ENCODE data around the gene SLC25A33. TPM values are rescaled to one million over a fixed set of nuclear protein-coding genes. Genes with fewer than 3 reads are reported as not detected.

SLC25A33 gene, protein sequence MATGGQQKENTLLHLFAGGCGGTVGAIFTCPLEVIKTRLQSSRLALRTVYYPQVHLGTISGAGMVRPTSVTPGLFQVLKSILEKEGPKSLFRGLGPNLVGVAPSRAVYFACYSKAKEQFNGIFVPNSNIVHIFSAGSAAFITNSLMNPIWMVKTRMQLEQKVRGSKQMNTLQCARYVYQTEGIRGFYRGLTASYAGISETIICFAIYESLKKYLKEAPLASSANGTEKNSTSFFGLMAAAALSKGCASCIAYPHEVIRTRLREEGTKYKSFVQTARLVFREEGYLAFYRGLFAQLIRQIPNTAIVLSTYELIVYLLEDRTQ
- 13.1 TPM for polyA plus RNA-seq (2013, experiment 1 of 2)
- polyA plus RNA-seq (2013, experiment 2 of 2) = 13.0 TPM

DNA sequence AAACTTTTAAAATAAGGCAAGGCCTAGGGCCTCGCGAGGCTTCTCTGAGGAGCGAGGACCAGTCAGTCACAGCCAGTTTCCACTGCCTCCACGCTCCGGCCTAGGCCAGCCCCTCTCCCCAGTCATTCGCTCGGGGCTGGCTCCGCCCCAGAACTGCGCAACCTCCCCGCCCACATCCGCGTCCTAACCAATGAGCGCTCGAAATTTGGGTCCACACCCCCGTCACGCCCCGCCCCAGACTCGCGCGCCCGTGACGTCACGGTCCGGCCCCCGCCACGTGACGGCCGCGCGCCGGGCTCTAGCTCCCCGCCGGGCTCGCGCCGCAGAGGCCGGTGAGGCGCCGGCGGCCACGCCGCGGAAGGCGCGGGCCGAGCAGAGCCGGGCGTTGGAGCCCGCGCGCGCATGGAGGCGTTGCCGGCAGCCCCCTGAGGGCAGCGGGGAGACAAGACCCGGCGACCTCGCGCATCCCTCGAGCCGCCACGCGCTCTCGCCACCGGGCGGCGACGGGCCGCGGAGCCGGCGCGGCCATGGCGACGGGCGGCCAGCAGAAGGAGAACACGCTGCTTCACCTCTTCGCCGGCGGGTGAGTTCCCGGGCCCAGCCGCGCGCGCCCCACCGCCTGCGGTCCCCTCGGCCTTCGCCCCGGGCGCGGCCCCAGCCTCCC, at the start of gene SLC25A33:
TSS of gene SLC25A33 (plus strand) at position 301 of the 664 bp plus-strand sequence. CDS start at position 528, 227 bp downstream.
- Histone ChIP-seq H3K36me3 (ENCODE audit: control insufficient read depth, insufficient read depth, low read length) (no peaks in the 10 kb centered on the region), H2BK120ac (ENCODE audit: low read depth, low read length) (no peak within 1 kb of the TSS), H3K27ac (ENCODE audit: low read depth, low read length) (peak within 1 kb of the TSS; percentile 22), H3K4me2 (ENCODE audit: low read length) (peak within 1 kb of the TSS; percentile 97), H4K8ac (ENCODE audit: low read depth, low read length) (no peak within 1 kb of the TSS), H3K4me3 (ENCODE audit: low read length) (peak within 1 kb of the TSS; percentile 90), H2BK5ac (ENCODE audit: low read length) (no peak within 1 kb of the TSS), H3K79me1 (ENCODE audit: low read length) (peaks cover 8% of the 10 kb centered on the region), H3K18ac (ENCODE audit: low read length) (peak within 1 kb of the TSS; percentile 57), H3K27me3 (ENCODE audit: insufficient read depth, low read length, poor library complexity) (no peaks in the 10 kb centered on the region), H3K4ac (ENCODE audit: low read depth, low read length) (no peak within 1 kb of the TSS), H3K23ac (ENCODE audit: low read length) (peak within 1 kb of the TSS; percentile 80), H3K79me2 (ENCODE audit: control insufficient read depth, insufficient read depth, low read length) (peaks cover 26% of the 10 kb centered on the region), H2AK5ac (ENCODE audit: low read length) (no peak within 1 kb of the TSS), H4K5ac (ENCODE audit: low read length) (no peak within 1 kb of the TSS), H3K4me1 (ENCODE audit: control insufficient read depth, low read depth, low read length) (peaks cover 2% of the 10 kb centered on the region), H3K9ac (ENCODE audit: low read length) (peak within 1 kb of the TSS; percentile 91), H3K56ac (ENCODE audit: low read length) (peak within 1 kb of the TSS; percentile 91), H2BK15ac (replicated peaks; ENCODE audit: low read depth) (no peak within 1 kb of the TSS)
- no CpG with 5 or more reads among the region's 92 CpGs for WGBS (ENCODE audit: extremely low coverage, insufficient coverage, low lambda C conversion rate)
- peak; percentile 98 for DNase-seq

DNA sequence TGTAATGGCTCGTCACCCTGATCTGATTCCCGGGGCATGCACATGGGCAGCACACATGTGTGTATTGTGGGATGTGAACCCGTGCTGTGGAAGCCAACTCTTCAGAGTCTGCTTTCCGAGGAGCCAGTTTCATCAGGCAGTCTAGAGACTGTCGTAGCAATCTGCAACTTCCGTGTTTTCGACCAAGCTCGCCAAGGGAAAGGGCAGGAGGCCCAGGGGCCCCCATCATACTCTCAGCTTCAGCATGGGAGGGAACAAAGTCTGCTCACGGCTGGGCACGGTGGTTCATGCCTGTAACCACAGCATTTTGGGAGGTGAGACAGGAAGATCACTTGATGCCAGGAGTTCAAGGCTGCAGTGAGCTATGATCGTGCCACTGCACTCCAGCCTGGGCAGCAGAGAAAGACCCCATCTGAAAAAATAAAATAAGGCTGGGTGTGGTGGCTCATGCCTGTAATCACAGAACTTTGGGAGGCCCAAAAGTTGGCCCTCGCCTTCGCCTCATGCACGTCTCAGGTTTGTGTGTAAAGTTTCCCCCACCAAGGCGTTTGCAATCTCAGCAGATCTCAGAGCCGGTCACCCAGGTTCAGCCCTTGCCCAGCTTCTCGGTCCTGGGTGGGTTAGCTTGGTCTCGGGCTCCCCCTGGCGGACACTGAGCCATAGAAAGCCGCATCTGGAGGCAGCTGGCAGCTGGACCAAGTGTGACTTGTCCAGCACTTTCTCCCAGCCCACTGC, 48.5 kb upstream of the SLC25A33 start:
- Histone ChIP-seq H2BK15ac (replicated peaks; ENCODE audit: low read depth) (no peak overlapping the region), H4K8ac (ENCODE audit: low read depth, low read length) (no peak overlapping the region), H2BK120ac (ENCODE audit: low read depth, low read length) (no peak overlapping the region), H2AK5ac (ENCODE audit: low read length) (no peak overlapping the region), H3K56ac (ENCODE audit: low read length) (no peak overlapping the region), H2BK5ac (ENCODE audit: low read length) (no peak overlapping the region), H3K79me1 (ENCODE audit: low read length) (no peaks in the 10 kb centered on the region), H3K9ac (ENCODE audit: low read length) (no peak overlapping the region), H3K36me3 (ENCODE audit: control insufficient read depth, insufficient read depth, low read length) (no peaks in the 10 kb centered on the region), H3K4ac (ENCODE audit: low read depth, low read length) (no peak overlapping the region), H4K5ac (ENCODE audit: low read length) (no peak overlapping the region), H3K23ac (ENCODE audit: low read length) (peak overlapping the region; percentile 80), H3K79me2 (ENCODE audit: control insufficient read depth, insufficient read depth, low read length) (no peaks in the 10 kb centered on the region), H3K18ac (ENCODE audit: low read length) (no peak overlapping the region), H3K4me2 (ENCODE audit: low read length) (no peak overlapping the region), H3K4me1 (ENCODE audit: control insufficient read depth, low read depth, low read length) (no peaks in the 10 kb centered on the region), H3K4me3 (ENCODE audit: low read length) (no peak overlapping the region), H3K27ac (ENCODE audit: low read depth, low read length) (no peak overlapping the region), H3K27me3 (ENCODE audit: insufficient read depth, low read length, poor library complexity) (no peaks in the 10 kb centered on the region)
- WGBS (ENCODE audit: extremely low coverage, insufficient coverage, low lambda C conversion rate) = no CpG with 5 or more reads among the region's 20 CpGs
- peak; percentile 72 for DNase-seq

GRCh38 chr1:9493326-9493725, 45.9 kb upstream of the SLC25A33 start:
- no peak overlapping the region for H3K27ac ChIP-seq (ENCODE audit: low read depth, low read length)
- H3K79me2 ChIP-seq (ENCODE audit: control insufficient read depth, insufficient read depth, low read length) = no peaks in the 10 kb centered on the region
- no peak overlapping the region for H2BK5ac ChIP-seq (ENCODE audit: low read length)
- no peaks in the 10 kb centered on the region for H3K36me3 ChIP-seq (ENCODE audit: control insufficient read depth, insufficient read depth, low read length)
- WGBS (ENCODE audit: extremely low coverage, insufficient coverage, low lambda C conversion rate) = no CpG with 5 or more reads among the region's 6 CpGs
- H3K56ac ChIP-seq (ENCODE audit: low read length) = no peak overlapping the region
- no peak overlapping the region for H3K9ac ChIP-seq (ENCODE audit: low read length)
- H3K4me2 ChIP-seq (ENCODE audit: low read length) = no peak overlapping the region
- H4K8ac ChIP-seq (ENCODE audit: low read depth, low read length) = no peak overlapping the region
- no peaks in the 10 kb centered on the region for H3K4me1 ChIP-seq (ENCODE audit: control insufficient read depth, low read depth, low read length)
- no peak overlapping the region for H2BK120ac ChIP-seq (ENCODE audit: low read depth, low read length)
- no peak overlapping the region for H3K4me3 ChIP-seq (ENCODE audit: low read length)
- H3K79me1 ChIP-seq (ENCODE audit: low read length) = no peaks in the 10 kb centered on the region
- H3K27me3 ChIP-seq (ENCODE audit: insufficient read depth, low read length, poor library complexity) = no peaks in the 10 kb centered on the region
- no peak overlapping the region for H3K23ac ChIP-seq (ENCODE audit: low read length)
- no peak for DNase-seq
- H2AK5ac ChIP-seq (ENCODE audit: low read length) = no peak overlapping the region
- no peak overlapping the region for H4K5ac ChIP-seq (ENCODE audit: low read length)
- H3K18ac ChIP-seq (ENCODE audit: low read length) = no peak overlapping the region
- H3K4ac ChIP-seq (ENCODE audit: low read depth, low read length) = no peak overlapping the region
- no peak overlapping the region for H2BK15ac ChIP-seq (replicated peaks; ENCODE audit: low read depth)

- DNase-seq = peak; percentile 68
- H3K4me3 ChIP-seq (ENCODE audit: low read length) = no peak overlapping the region
- no peak overlapping the region for H3K23ac ChIP-seq (ENCODE audit: low read length)
- H3K56ac ChIP-seq (ENCODE audit: low read length) = peak overlapping the region; percentile 87
- no CpG with 5 or more reads among the region's 48 CpGs for WGBS (ENCODE audit: extremely low coverage, insufficient coverage, low lambda C conversion rate)
- no peak overlapping the region for H4K8ac ChIP-seq (ENCODE audit: low read depth, low read length)
- no peak overlapping the region for H2BK5ac ChIP-seq (ENCODE audit: low read length)
- no peak overlapping the region for H2BK15ac ChIP-seq (replicated peaks; ENCODE audit: low read depth)
- no peaks in the 10 kb centered on the region for H3K4me1 ChIP-seq (ENCODE audit: control insufficient read depth, low read depth, low read length)
- no peaks in the 10 kb centered on the region for H3K27me3 ChIP-seq (ENCODE audit: insufficient read depth, low read length, poor library complexity)
- H3K9ac ChIP-seq (ENCODE audit: low read length) = peak overlapping the region; percentile 44
- H3K79me2 ChIP-seq (ENCODE audit: control insufficient read depth, insufficient read depth, low read length) = no peaks in the 10 kb centered on the region
- H3K4ac ChIP-seq (ENCODE audit: low read depth, low read length) = no peak overlapping the region
- peak overlapping the region; percentile 37 for H3K4me2 ChIP-seq (ENCODE audit: low read length)
- H3K79me1 ChIP-seq (ENCODE audit: low read length) = no peaks in the 10 kb centered on the region
- no peak overlapping the region for H3K27ac ChIP-seq (ENCODE audit: low read depth, low read length)
- H2AK5ac ChIP-seq (ENCODE audit: low read length) = no peak overlapping the region
- no peak overlapping the region for H2BK120ac ChIP-seq (ENCODE audit: low read depth, low read length)
- H3K18ac ChIP-seq (ENCODE audit: low read length) = no peak overlapping the region
- no peaks in the 10 kb centered on the region for H3K36me3 ChIP-seq (ENCODE audit: control insufficient read depth, insufficient read depth, low read length)
- H4K5ac ChIP-seq (ENCODE audit: low read length) = no peak overlapping the region
These were observed 44.1 kb upstream of the SLC25A33 start for GRCh38 chr1:9494936-9495758.

GRCh38 chr1:9495854-9496374, 43.4 kb upstream of the SLC25A33 start:
- H3K4ac ChIP-seq (ENCODE audit: low read depth, low read length) = no peak overlapping the region
- H3K79me2 ChIP-seq (ENCODE audit: control insufficient read depth, insufficient read depth, low read length) = no peaks in the 10 kb centered on the region
- no peaks in the 10 kb centered on the region for H3K4me1 ChIP-seq (ENCODE audit: control insufficient read depth, low read depth, low read length)
- no peak overlapping the region for H3K27ac ChIP-seq (ENCODE audit: low read depth, low read length)
- no peaks in the 10 kb centered on the region for H3K79me1 ChIP-seq (ENCODE audit: low read length)
- no peak overlapping the region for H2AK5ac ChIP-seq (ENCODE audit: low read length)
- no peak overlapping the region for H2BK5ac ChIP-seq (ENCODE audit: low read length)
- no peak overlapping the region for H3K9ac ChIP-seq (ENCODE audit: low read length)
- no peaks in the 10 kb centered on the region for H3K27me3 ChIP-seq (ENCODE audit: insufficient read depth, low read length, poor library complexity)
- no peak overlapping the region for H2BK120ac ChIP-seq (ENCODE audit: low read depth, low read length)
- H3K18ac ChIP-seq (ENCODE audit: low read length) = no peak overlapping the region
- DNase-seq = no peak
- H3K56ac ChIP-seq (ENCODE audit: low read length) = no peak overlapping the region
- no peaks in the 10 kb centered on the region for H3K36me3 ChIP-seq (ENCODE audit: control insufficient read depth, insufficient read depth, low read length)
- no peak overlapping the region for H4K5ac ChIP-seq (ENCODE audit: low read length)
- H2BK15ac ChIP-seq (replicated peaks; ENCODE audit: low read depth) = no peak overlapping the region
- no CpG with 5 or more reads among the region's 8 CpGs for WGBS (ENCODE audit: extremely low coverage, insufficient coverage, low lambda C conversion rate)
- H4K8ac ChIP-seq (ENCODE audit: low read depth, low read length) = no peak overlapping the region
- H3K4me2 ChIP-seq (ENCODE audit: low read length) = no peak overlapping the region
- no peak overlapping the region for H3K4me3 ChIP-seq (ENCODE audit: low read length)
- H3K23ac ChIP-seq (ENCODE audit: low read length) = no peak overlapping the region

All from mesendoderm (in vitro differentiated cells).